Activated gamma-delta T cell (primary cell): ENCODE measurements around the gene LFNG.
"Not testable (repeated sequence)": the region's sequence is repeated elsewhere in the genome, so short reads cannot be mapped to it uniquely, and the experiment has no call there.

Source experiments
- DNase-seq: peaks from one replicate; lab custom pipeline; 2025; lab: John Stamatoyannopoulos, UW

Gene LFNG

GRCh38 chr7:2529161-2530070, 9.8 kb downstream of the LFNG start:
- DNase-seq, result peak; percentile 57

GRCh38 chr7:2530071-2530987, 10.8 kb downstream of the LFNG start:
- DNase-seq, result peak; percentile 75

GRCh38 chr7:2530994-2531795, 11.6 kb downstream of the LFNG start:
- DNase-seq, result not testable (repeated sequence)

GRCh38 chr7:2531796-2532110, 12.2 kb downstream of the LFNG start:
- DNase-seq, result not testable (repeated sequence)

- not testable (repeated sequence) for DNase-seq
Observed at GRCh38 chr7:2532199-2532772, 12.7 kb downstream of the LFNG start.

- DNase-seq, result not testable (repeated sequence)
Observed at GRCh38 chr7:2532816-2533215, 13.2 kb downstream of the LFNG start.

GRCh38 chr7:2533566-2533965, 14.0 kb downstream of the LFNG start:
- DNase-seq, result not testable (repeated sequence)

- not testable (repeated sequence) for DNase-seq
Observed at GRCh38 chr7:2534214-2534613, 14.6 kb downstream of the LFNG start.

- DNase-seq, result not testable (repeated sequence)
Observed at GRCh38 chr7:2535872-2536627, 16.5 kb downstream of the LFNG start.

- DNase-seq, result no peak
Observed at GRCh38 chr7:2537981-2538851, 18.6 kb downstream of the LFNG start.

- DNase-seq, result no peak
Observed at GRCh38 chr7:2539031-2539911, 19.7 kb downstream of the LFNG start.

- no peak for DNase-seq
Observed at GRCh38 chr7:2540133-2540532, 20.6 kb downstream of the LFNG start.

GRCh38 chr7:2540641-2541051, 21.1 kb downstream of the LFNG start:
- no peak for DNase-seq

GRCh38 chr7:2541291-2542010, 21.9 kb downstream of the LFNG start:
- DNase-seq, result no peak

GRCh38 chr7:2542011-2542915, 22.7 kb downstream of the LFNG start:
- no peak for DNase-seq

GRCh38 chr7:2542916-2543871, 23.6 kb downstream of the LFNG start:
- no peak for DNase-seq
